ENCODE measurements around the gene DLD.

DLD gene

GRCh38 chr7:107911981-107912380 is 21.0 kb downstream of the DLD start:
- POLR2A ChIA-PET (ENCODE audit: low non-redundant PET): no interaction called here
- CTCF ChIA-PET: interaction anchor here (0.5 to 0.8 kb wide), 2 partner anchors 21 to 1042 kb away, joined by 3 to 4 read pairs; no protein-coding TSS in a partner anchor
- no peak overlapping the region for H3K27ac ChIP-seq
- TF ChIP-seq CTCF (conservative IDR thresholded peaks at IDR 0.05; ENCODE audit: low read depth): no peak
- DNase-seq (ENCODE audit: low spot score): no peak

GRCh38 chr7:107913851-107914250 is 22.9 kb downstream of the DLD start:
- POLR2A ChIA-PET (ENCODE audit: low non-redundant PET): no interaction called here
- no peak for TF ChIP-seq CTCF (conservative IDR thresholded peaks at IDR 0.05; ENCODE audit: low read depth)
- no peak for DNase-seq (ENCODE audit: low spot score)
- H3K27ac ChIP-seq: no peak overlapping the region
- CTCF ChIA-PET: no interaction called here

GRCh38 chr7:107914831-107915230 is 23.8 kb downstream of the DLD start:
- no peak overlapping the region for H3K27ac ChIP-seq
- ChIA-PET POLR2A (ENCODE audit: low non-redundant PET) (no interaction called here), CTCF (no interaction called here)
- no peak for DNase-seq (ENCODE audit: low spot score)
- TF ChIP-seq CTCF (conservative IDR thresholded peaks at IDR 0.05; ENCODE audit: low read depth): no peak

- TF ChIP-seq CTCF (conservative IDR thresholded peaks at IDR 0.05; ENCODE audit: low read depth): no peak
- CTCF ChIA-PET: no interaction called here
- H3K27ac ChIP-seq: no peak overlapping the region
- no peak for DNase-seq (ENCODE audit: low spot score)
- POLR2A ChIA-PET (ENCODE audit: low non-redundant PET): no interaction called here
These were observed 24.6 kb downstream of the DLD start for GRCh38 chr7:107915541-107915940.

- no peak for TF ChIP-seq CTCF (conservative IDR thresholded peaks at IDR 0.05; ENCODE audit: low read depth)
- POLR2A ChIA-PET (ENCODE audit: low non-redundant PET): no interaction called here
- no peak for DNase-seq (ENCODE audit: low spot score)
- H3K27ac ChIP-seq: no peak overlapping the region
- CTCF ChIA-PET: no interaction called here
These were observed 27.0 kb downstream of the DLD start for GRCh38 chr7:107917763-107918651.

GRCh38 chr7:107918948-107919347 is 28.0 kb downstream of the DLD start:
- POLR2A ChIA-PET (ENCODE audit: low non-redundant PET): no interaction called here
- TF ChIP-seq CTCF (conservative IDR thresholded peaks at IDR 0.05; ENCODE audit: low read depth): no peak
- CTCF ChIA-PET: interaction anchor here (0.8 kb wide), 1 partner anchor 11 kb away, joined by 3 read pairs; no protein-coding TSS in a partner anchor
- DNase-seq (ENCODE audit: low spot score): no peak
- H3K27ac ChIP-seq: no peak overlapping the region
